Measurements from ENCODE around the gene EDRF1. TPM values are rescaled to one million over a fixed set of nuclear protein-coding genes. Genes with fewer than 3 reads are reported as not detected.

The EDRF1 gene
- total and polyA plus RNA-seq, 2 experiments from 2014 or later: 10.1 to 28.9 TPM

- H3K36me3 ChIP-seq (replicated peaks; ENCODE audit: insufficient read depth, low read depth): no peaks in the 10 kb centered on the region
- H3K4me1 ChIP-seq (ENCODE audit: insufficient read depth): peaks cover 23% of the 10 kb centered on the region
- TF ChIP-seq, protein P1, sequence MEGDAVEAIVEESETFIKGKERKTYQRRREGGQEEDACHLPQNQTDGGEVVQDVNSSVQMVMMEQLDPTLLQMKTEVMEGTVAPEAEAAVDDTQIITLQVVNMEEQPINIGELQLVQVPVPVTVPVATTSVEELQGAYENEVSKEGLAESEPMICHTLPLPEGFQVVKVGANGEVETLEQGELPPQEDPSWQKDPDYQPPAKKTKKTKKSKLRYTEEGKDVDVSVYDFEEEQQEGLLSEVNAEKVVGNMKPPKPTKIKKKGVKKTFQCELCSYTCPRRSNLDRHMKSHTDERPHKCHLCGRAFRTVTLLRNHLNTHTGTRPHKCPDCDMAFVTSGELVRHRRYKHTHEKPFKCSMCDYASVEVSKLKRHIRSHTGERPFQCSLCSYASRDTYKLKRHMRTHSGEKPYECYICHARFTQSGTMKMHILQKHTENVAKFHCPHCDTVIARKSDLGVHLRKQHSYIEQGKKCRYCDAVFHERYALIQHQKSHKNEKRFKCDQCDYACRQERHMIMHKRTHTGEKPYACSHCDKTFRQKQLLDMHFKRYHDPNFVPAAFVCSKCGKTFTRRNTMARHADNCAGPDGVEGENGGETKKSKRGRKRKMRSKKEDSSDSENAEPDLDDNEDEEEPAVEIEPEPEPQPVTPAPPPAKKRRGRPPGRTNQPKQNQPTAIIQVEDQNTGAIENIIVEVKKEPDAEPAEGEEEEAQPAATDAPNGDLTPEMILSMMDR (IDR thresholded peaks at IDR 0.05; ENCODE audit: poor library complexity): no peak
- no peak for TF ChIP-seq EZH2 (IDR thresholded peaks at IDR 0.05; ENCODE audit: borderline replicate concordance)
- TF ChIP-seq EZH2phosphoT487 (IDR thresholded peaks at IDR 0.05; ENCODE audit: low read depth, severe bottlenecking, unreplicated experiment): no peak
- 60% methylated on average over 3 of the region's 3 CpGs for WGBS (ENCODE audit: low lambda C conversion rate, missing lambda C conversion rate)
- no peak overlapping the region for H2AFZ ChIP-seq
- H3K27ac ChIP-seq: peak overlapping the region; percentile 41
- no peak overlapping the region for H3K4me3 ChIP-seq
- no peak overlapping the region for H3K4me2 ChIP-seq
- DNase-seq (ENCODE audit: low spot score): no peak
- no peaks in the 10 kb centered on the region for H3K79me2 ChIP-seq
- H3K27me3 ChIP-seq: no peaks in the 10 kb centered on the region
- H3K9me2 ChIP-seq (replicated peaks; ENCODE audit: insufficient read depth): no peaks in the 10 kb centered on the region
- H3K9me3 ChIP-seq (ENCODE audit: low read depth): no peaks in the 10 kb centered on the region
- no peaks in the 10 kb centered on the region for H4K20me1 ChIP-seq (ENCODE audit: insufficient read depth, poor library complexity, severe bottlenecking)
Observed at GRCh38 chr10:125692196-125692595, 27.3 kb upstream of the EDRF1 start.

DNA sequence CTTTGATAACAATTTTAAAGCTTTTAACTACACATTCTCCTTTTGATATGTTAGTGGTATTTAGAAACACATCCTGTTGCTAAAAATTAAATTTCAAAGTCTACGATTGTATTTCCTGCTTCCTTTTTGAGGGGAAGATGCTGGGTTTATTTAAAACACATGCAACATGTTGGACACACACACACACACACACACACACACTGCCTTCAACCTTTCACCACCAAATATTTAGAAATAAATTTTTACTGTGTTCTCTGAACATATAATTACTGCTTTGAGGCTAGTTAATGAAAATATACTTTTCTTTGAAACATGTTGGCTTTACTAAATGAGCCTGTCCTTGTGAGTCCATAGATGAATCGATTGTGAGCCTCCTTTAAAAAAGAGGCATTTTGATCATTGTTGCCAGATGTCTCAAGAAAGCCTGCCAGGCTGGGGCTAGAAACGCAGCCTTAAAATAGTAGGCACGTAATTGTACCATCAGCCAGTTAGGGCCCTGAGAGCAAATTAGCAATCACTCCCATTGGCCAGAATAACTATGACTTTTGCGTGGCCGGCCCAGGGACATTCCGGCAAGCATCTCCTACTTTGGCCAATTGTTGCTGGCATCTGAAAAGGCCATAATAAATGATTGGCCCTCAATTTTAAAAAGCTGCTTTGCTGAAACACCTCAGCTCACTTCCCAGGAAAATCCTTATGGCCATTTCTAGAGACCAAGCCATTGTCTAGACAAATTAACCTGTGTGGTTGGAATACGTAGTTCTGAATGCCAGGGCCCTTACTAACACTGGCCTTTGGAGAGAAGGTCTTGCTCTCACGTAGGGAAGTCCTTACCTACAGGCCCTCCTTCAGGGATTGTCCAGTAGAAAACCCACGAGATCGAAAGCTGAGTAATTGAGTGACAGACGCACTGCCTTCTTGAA is 26.6 kb upstream of the EDRF1 start:
- Histone ChIP-seq H2AFZ (no peak overlapping the region), H3K79me2 (no peaks in the 10 kb centered on the region), H3K27ac (peak overlapping the region; percentile 69), H3K4me2 (no peak overlapping the region), H3K4me3 (no peak overlapping the region), H3K9me3 (ENCODE audit: low read depth) (no peaks in the 10 kb centered on the region), H3K36me3 (replicated peaks; ENCODE audit: insufficient read depth, low read depth) (no peaks in the 10 kb centered on the region), H3K4me1 (ENCODE audit: insufficient read depth) (peaks cover 23% of the 10 kb centered on the region), H3K9me2 (replicated peaks; ENCODE audit: insufficient read depth) (no peaks in the 10 kb centered on the region), H3K27me3 (no peaks in the 10 kb centered on the region), H4K20me1 (ENCODE audit: insufficient read depth, poor library complexity, severe bottlenecking) (no peaks in the 10 kb centered on the region)
- peak; percentile 23 for DNase-seq (ENCODE audit: low spot score)
- TF ChIP-seq, protein P1 (IDR thresholded peaks at IDR 0.05; ENCODE audit: poor library complexity): no peak
- TF ChIP-seq EZH2 (IDR thresholded peaks at IDR 0.05; ENCODE audit: borderline replicate concordance) (no peak), EZH2phosphoT487 (IDR thresholded peaks at IDR 0.05; ENCODE audit: low read depth, severe bottlenecking, unreplicated experiment) (no peak)
- 76% methylated on average over 12 of the region's 12 CpGs for WGBS (ENCODE audit: low lambda C conversion rate, missing lambda C conversion rate)

DNA sequence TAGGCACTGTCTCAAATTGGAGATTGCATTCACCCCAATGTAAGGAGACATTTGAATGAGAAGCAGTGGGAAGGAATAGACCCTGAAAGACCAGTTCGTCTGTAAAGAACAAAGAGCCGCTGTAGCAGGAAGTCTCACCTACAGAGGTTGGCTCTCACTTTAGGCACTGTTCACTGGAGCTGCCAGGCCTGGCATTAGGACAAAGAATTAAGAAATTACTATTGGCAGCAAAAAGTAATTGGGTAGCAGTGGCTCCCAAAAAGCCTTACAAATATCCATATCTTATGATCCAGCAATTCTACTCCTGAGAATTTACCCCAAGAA is 26.0 kb upstream of the EDRF1 start:
- H3K79me2 ChIP-seq: no peaks in the 10 kb centered on the region
- H3K9me2 ChIP-seq (replicated peaks; ENCODE audit: insufficient read depth): no peaks in the 10 kb centered on the region
- no peaks in the 10 kb centered on the region for H3K27me3 ChIP-seq
- H3K4me2 ChIP-seq: no peak overlapping the region
- 77% methylated on average over 2 of the region's 2 CpGs for WGBS (ENCODE audit: low lambda C conversion rate, missing lambda C conversion rate)
- DNase-seq (ENCODE audit: low spot score): no peak
- peaks cover 23% of the 10 kb centered on the region for H3K4me1 ChIP-seq (ENCODE audit: insufficient read depth)
- H3K36me3 ChIP-seq (replicated peaks; ENCODE audit: insufficient read depth, low read depth): no peaks in the 10 kb centered on the region
- H4K20me1 ChIP-seq (ENCODE audit: insufficient read depth, poor library complexity, severe bottlenecking): no peaks in the 10 kb centered on the region
- H2AFZ ChIP-seq: no peak overlapping the region
- H3K4me3 ChIP-seq: no peak overlapping the region
- no peaks in the 10 kb centered on the region for H3K9me3 ChIP-seq (ENCODE audit: low read depth)
- TF ChIP-seq EZH2 (IDR thresholded peaks at IDR 0.05; ENCODE audit: borderline replicate concordance) (no peak), EZH2phosphoT487 (IDR thresholded peaks at IDR 0.05; ENCODE audit: low read depth, severe bottlenecking, unreplicated experiment) (no peak)
- TF ChIP-seq, protein P1 (IDR thresholded peaks at IDR 0.05; ENCODE audit: poor library complexity): no peak
- peak overlapping the region; percentile 69 for H3K27ac ChIP-seq

Data from hepatocyte (in vitro differentiated cells).